Parathyroid adenoma (tissue), 2 donors: ENCODE data around the gene ATOSB.
A peak's percentile ranks its signal among the peaks of the same experiment; 100 is the strongest.

Source experiments
- H2AFZ ChIP-seq: fragments of 300-600 bp; sonication (generic); one replicate; pipeline ENCODE4 v1.7.0; 2017; ENCODE audit warnings: antibody characterized with exemption, mild to moderate bottlenecking
- H3K27ac ChIP-seq: fragments of 300-600 bp; sonication (generic); one replicate; pipeline ENCODE4 v1.7.0; 2017
- H3K27me3 ChIP-seq: fragments of 300-600 bp; sonication (generic); one replicate; pipeline ENCODE4 v1.7.0; 2017; ENCODE audit warnings: low read length; ENCODE audit not compliant: control insufficient read depth, insufficient read depth
- H3K36me3 ChIP-seq: fragments of 300-600 bp; sonication (generic); one replicate; pipeline ENCODE4 v1.7.0; 2017; ENCODE audit warnings: low read length; ENCODE audit not compliant: control insufficient read depth, insufficient read depth
- H3K4me1 ChIP-seq: fragments of 300-600 bp; sonication (generic); one replicate; pipeline ENCODE4 v1.7.0; 2017; ENCODE audit warnings: control low read depth
- H3K4me2 ChIP-seq: fragments of 300-600 bp; sonication (generic); one replicate; pipeline ENCODE4 v1.7.0; 2017; ENCODE audit warnings: low read length
- H3K4me3 ChIP-seq: fragments of 300-600 bp; sonication (generic); one replicate; pipeline ENCODE4 v1.7.0; 2017; ENCODE audit warnings: low read depth, low read length
- H3K79me2 ChIP-seq: fragments of 300-600 bp; sonication (generic); one replicate; pipeline ENCODE4 v1.7.0; 2017; ENCODE audit warnings: control low read depth
- H3K9ac ChIP-seq: fragments of 300-600 bp; sonication (generic); one replicate; pipeline ENCODE4 v1.7.0; 2017; ENCODE audit warnings: mild to moderate bottlenecking
- H3K9me3 ChIP-seq: fragments of 300-600 bp; sonication (generic); one replicate; pipeline ENCODE4 v1.7.0; 2017; ENCODE audit warnings: low read length; ENCODE audit not compliant: control insufficient read depth
- CTCF ChIP-seq: fragments of 300-600 bp; sonication (generic); IDR thresholded peaks from one replicate; pipeline ENCODE4 v1.7.0; 2017; ENCODE audit warnings: antibody characterized with exemption, mild to moderate bottlenecking
- donor health status: primary hyperparathyroidism.

The ATOSB gene

GRCh38 chr9:35105126-35105525 is 10.5 kb downstream of the ATOSB start:
- H3K36me3 ChIP-seq = no peaks in the 10 kb centered on the region
- peaks cover 3% of the 10 kb centered on the region for H3K79me2 ChIP-seq
- no peak overlapping the region for H3K4me3 ChIP-seq
- TF ChIP-seq CTCF = no peak
- H3K9ac ChIP-seq = no peak overlapping the region
- H3K9me3 ChIP-seq = no peaks in the 10 kb centered on the region
- no peaks in the 10 kb centered on the region for H3K27me3 ChIP-seq
- no peak overlapping the region for H3K27ac ChIP-seq
- H2AFZ ChIP-seq = no peak overlapping the region
- H3K4me1 ChIP-seq = peaks cover 9% of the 10 kb centered on the region
- H3K4me2 ChIP-seq = no peak overlapping the region

GRCh38 chr9:35104586-35104985 is 11.1 kb downstream of the ATOSB start:
- Histone ChIP-seq H3K36me3 (no peaks in the 10 kb centered on the region), H3K9me3 (no peaks in the 10 kb centered on the region), H3K4me1 (peaks cover 9% of the 10 kb centered on the region), H3K27ac (no peak overlapping the region), H3K27me3 (no peaks in the 10 kb centered on the region), H3K4me2 (no peak overlapping the region), H3K4me3 (no peak overlapping the region), H3K9ac (no peak overlapping the region), H3K79me2 (peaks cover 3% of the 10 kb centered on the region), H2AFZ (no peak overlapping the region)
- TF ChIP-seq CTCF = no peak

- no peak for TF ChIP-seq CTCF
- Histone ChIP-seq H3K27ac (peak overlapping the region; percentile 84), H3K36me3 (no peaks in the 10 kb centered on the region), H2AFZ (peak overlapping the region; percentile 89), H3K4me3 (peak overlapping the region; percentile 68), H3K9ac (no peak overlapping the region), H3K4me2 (peak overlapping the region; percentile 74), H3K27me3 (no peaks in the 10 kb centered on the region), H3K9me3 (no peaks in the 10 kb centered on the region), H3K4me1 (peaks cover 9% of the 10 kb centered on the region), H3K79me2 (peaks cover 3% of the 10 kb centered on the region)
Measured at GRCh38 chr9:35103660-35104191, 11.9 kb downstream of the ATOSB start.

- Histone ChIP-seq H3K36me3 (no peaks in the 10 kb centered on the region), H3K27ac (peak within 1 kb of the TSS; percentile 84), H3K27me3 (no peaks in the 10 kb centered on the region), H3K4me2 (peak within 1 kb of the TSS; percentile 74), H3K79me2 (peaks cover 3% of the 10 kb centered on the region), H3K9me3 (no peaks in the 10 kb centered on the region), H3K4me3 (peak within 1 kb of the TSS; percentile 68), H3K9ac (peak within 1 kb of the TSS; percentile 28), H2AFZ (peak within 1 kb of the TSS; percentile 89), H3K4me1 (peaks cover 9% of the 10 kb centered on the region)
- TF ChIP-seq CTCF = no peak
Measured at GRCh38 chr9:35102769-35103659, 12.6 kb downstream of the ATOSB start, which contains the start of gene STOML2. Gene STOML2 (minus strand): TSS chr9:35103131. CDS start chr9:35103094, 37 bp downstream.
